HTR-8/SVneo (cell line): ENCODE measurements around the gene UBXN10.

Experiments
- DNase-seq: peaks from one replicate; pipeline ENCODE4 v3.0.0; 2011; ENCODE audit warnings: low spot score, mixed read lengths; ENCODE audit not compliant: insufficient read length
- FAIRE-seq: peaks from 2 replicates; lab custom pipeline; 2011; peaks lifted over from hg19 to GRCh38; lab: Jason Lieb, UNC

UBXN10 gene

DNA sequence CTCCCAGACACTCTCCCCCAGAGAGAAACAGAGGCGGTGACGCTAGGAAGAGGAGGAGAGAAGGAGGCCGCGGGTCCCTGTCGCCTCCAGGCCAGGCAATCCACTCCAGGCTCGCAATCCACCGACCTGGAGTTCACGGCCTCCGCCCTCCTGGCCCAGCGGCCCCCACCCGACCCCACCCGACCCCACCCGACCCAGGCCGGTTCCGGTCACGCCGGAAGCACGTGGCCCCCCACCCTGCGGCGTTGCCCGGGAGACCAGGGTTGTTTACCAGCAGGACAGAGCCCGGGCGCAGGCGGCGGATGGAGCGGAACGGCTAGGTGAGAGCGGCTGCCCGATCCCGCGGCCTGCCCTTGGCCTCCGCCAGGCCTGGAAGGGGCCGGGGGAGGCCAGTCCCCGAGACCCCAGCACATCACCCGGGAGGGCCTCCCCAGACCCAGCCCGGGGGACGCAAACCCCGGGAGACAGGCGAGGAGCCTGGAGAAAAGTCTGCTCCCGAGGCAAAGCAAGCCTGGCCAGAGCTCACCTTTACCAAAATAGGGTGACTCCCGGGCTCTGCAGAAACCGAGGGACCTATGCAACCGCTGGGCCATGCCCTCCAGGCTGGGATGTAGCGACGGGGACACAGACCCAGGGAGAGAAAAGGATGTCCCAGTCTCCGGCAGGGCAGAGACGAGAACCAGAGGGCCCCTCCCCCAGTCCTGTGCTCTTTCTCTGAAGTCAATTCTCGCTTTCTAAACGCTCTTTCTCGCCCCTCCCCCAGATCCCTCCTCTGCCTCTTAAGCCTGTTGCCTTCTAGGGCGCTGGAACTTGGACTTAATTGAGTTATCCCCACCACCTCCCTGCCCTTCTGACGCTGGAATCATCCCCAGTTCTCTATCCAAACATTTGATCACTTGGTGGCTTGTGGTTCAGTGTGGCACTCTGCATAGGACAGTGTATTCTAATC is at the start of gene UBXN10, which contains the start of gene PLA2G2C:
Gene UBXN10 (plus strand): TSS at position 263 of the 949 bp plus-strand sequence. CDS start 4,466 bp downstream, outside the sequence.
Gene PLA2G2C (minus strand): TSS at position 685 of the 949 bp plus-strand sequence. CDS start 9,155 bp downstream, outside the sequence.
- DNase-seq (no peak), FAIRE-seq (no peak)

GRCh38 chr1:20136249-20136648 is 49.6 kb upstream of the UBXN10 start:
- FAIRE-seq (no peak), DNase-seq (no peak)

- FAIRE-seq: no peak
- no peak for DNase-seq
Measured at GRCh38 chr1:20137055-20137454, 48.8 kb upstream of the UBXN10 start.

- DNase-seq: no peak
Measured at GRCh38 chr1:20137604-20138003, 48.3 kb upstream of the UBXN10 start.

GRCh38 chr1:20138346-20138745 is 47.5 kb upstream of the UBXN10 start:
- FAIRE-seq (no peak), DNase-seq (no peak)

More at GRCh38 chr1:20137604-20138003, 48.3 kb upstream of the UBXN10 start:
- FAIRE-seq: no peak

- FAIRE-seq: no peak
- DNase-seq: no peak
Measured at GRCh38 chr1:20138961-20139550, 46.8 kb upstream of the UBXN10 start, which contains the start of gene PLA2G2F. TSS of gene PLA2G2F (plus strand) at chr1:20139323. CDS start at chr1:20139428, 105 bp downstream.

GRCh38 chr1:20139776-20140612 is 45.9 kb upstream of the UBXN10 start:
- FAIRE-seq: no peak
- no peak for DNase-seq

GRCh38 chr1:20141001-20141400 is 44.9 kb upstream of the UBXN10 start:
- DNase-seq: no peak
- FAIRE-seq: no peak

DNA sequence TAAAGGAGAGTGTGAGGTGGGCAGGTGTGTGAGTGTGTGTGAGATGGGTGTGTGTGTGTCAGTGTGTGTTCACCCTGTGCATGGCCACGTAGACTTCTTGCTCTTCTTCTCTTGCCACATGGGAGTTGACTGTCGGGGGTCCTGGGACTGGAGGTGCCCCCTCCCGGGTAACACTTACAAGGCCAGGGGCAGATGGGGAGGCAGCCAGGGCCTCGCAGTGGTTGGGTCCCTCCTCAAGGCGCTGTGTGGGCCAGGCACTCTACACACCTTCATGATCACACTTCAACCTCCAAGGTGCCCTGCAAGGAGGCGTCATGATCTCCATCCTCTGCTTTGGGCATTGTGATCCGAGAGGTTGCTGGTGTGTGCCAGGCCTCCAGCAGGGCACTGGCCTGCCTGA is 44.4 kb upstream of the UBXN10 start:
- FAIRE-seq (peak; percentile 70), DNase-seq (no peak)

GRCh38 chr1:20142001-20142710 is 43.7 kb upstream of the UBXN10 start:
- FAIRE-seq (no peak), DNase-seq (no peak)

- DNase-seq: no peak
- FAIRE-seq: no peak
Measured at GRCh38 chr1:20143318-20143717, 42.6 kb upstream of the UBXN10 start.

DNA sequence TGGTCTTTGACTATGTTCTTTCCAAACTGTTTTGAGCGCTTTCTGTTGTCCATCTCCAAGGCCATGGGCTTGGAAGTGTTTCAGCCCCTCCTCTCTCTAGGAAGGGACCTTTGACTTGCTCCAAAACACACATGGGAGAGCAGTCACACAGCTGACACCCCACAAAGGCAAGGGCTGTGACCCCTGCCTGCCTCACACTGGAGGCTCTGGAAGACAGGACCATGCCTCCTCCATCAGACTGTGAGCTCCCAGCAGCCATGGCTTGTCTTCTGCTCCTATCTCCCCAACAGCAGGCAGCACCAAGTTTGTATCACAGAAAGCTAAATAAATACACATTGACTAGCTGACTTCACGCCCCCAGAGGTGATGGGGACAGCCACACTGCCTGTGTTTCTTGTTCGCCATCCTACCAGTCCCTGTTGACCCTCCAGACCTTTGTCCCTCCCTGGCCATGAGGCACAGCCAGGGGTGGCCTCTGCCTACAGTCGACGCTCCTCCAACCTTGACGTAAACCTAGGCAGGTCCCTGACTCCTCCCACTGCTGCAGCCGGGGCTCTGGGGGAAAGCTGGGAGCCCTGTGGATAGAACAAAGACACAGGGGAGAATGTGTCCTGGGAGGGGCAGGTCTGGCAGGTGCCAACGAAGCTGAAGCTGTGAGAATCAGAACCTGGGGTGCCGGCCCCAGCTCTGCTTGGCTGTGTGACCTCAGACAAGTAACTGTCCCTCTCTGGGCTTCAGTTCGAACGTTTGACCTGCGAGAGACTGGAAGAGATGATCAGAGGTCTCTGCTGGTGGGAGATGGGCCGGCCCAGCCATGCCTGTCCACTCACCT is 41.9 kb upstream of the UBXN10 start:
- DNase-seq: no peak
- FAIRE-seq: no peak

- DNase-seq (no peak), FAIRE-seq (no peak)
Measured at GRCh38 chr1:20147846-20148570, 37.9 kb upstream of the UBXN10 start.

DNA sequence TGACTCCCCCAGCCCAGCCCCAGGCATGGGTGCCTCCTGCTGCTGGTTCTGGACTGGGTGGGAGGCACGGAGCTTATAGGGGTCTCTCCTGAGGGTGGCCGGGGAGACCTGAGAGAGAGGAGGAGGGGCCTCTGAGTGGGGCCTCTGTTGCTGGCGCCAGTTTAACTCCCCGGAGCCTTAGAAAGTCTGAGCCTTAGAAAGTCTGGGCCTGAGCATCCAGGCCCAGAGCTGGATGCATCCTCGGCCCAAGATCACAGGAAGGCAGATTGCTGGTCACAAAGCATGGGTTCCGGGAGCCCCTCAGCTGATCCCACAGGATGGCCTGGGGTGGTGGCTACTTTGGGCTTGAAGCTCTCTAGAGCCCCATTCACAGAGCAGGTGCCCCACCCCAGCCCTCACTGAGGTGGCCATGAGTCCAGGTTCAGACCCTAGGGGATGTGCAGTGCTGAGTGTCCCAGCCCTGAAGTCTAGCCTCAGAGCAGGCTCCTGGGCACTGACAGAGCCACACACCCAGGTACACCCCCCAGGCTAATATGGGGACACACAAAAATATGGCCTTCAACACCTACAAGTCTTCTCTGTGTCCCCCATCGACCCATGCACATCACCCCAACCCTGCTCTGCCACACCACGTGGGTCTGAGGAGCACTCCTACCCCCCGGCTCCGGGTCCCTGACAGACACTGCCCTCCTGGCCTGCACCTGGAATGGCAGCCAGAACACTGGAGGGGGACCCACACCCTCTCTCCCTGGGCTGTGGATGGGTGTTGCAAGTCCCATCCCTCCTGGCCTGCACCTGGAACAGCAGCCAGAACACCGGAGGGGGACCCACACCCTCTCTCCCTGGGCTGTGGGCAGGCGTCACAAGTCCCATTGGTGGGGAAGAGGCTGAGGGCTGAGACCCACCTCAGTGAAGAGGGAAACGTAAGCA is 37.1 kb upstream of the UBXN10 start:
- DNase-seq: no peak
- no peak for FAIRE-seq

- DNase-seq (no peak), FAIRE-seq (no peak)
Measured at GRCh38 chr1:20149601-20150325, 36.1 kb upstream of the UBXN10 start.

- FAIRE-seq: no peak
Measured at GRCh38 chr1:20150326-20150705, 35.6 kb upstream of the UBXN10 start.

DNA sequence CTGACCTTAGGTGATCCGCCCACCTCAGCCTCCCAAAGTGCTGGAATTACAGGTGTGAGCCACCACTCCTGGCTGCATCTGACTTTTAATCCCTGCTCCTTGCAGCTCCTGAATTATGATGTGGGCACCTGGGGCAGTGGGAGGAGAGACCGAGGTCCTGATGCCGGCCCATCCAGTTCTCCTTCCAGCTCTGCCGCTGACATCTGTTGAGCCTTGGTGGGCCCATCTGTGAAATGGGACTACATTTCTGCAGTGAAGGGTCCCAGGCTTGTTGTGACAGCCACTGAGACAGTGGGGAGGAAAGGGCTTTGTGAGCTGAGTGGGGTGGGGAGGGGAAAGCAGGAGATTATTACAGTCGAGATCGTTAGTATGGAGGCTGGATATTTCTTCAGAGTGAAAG is 34.9 kb upstream of the UBXN10 start:
- no peak for FAIRE-seq
- no peak for DNase-seq

More at GRCh38 chr1:20150326-20150705, 35.6 kb upstream of the UBXN10 start:
- no peak for DNase-seq
